ENCODE results near the gene KRT15.
"Not testable (repeated sequence)": the region's sequence is repeated elsewhere in the genome, so short reads cannot be mapped to it uniquely, and the experiment has no call there.

KRT15 gene

DNA sequence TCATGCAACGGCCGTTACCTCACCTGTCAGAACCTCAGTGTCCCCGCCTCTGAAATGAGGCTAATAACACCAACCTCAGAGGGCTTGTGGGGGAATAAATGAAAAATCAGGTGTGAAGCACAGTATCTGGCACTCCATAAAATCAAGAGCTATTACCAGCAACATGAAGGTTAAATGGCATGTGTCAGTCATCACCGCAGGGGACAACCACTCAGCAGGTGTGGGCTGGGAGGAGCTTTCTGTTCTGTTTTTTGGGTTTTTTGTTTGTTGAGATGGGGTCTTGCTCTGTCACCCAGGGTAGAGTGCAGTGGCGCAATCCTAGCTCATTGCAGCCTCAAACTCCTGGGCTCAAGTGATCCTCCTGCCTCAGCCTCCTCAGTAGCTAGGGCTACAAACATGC is 26.2 kb upstream of the KRT15 start:
- FAIRE-seq (no peak), DNase-seq (ENCODE audit: low spot score) (no peak)

DNA sequence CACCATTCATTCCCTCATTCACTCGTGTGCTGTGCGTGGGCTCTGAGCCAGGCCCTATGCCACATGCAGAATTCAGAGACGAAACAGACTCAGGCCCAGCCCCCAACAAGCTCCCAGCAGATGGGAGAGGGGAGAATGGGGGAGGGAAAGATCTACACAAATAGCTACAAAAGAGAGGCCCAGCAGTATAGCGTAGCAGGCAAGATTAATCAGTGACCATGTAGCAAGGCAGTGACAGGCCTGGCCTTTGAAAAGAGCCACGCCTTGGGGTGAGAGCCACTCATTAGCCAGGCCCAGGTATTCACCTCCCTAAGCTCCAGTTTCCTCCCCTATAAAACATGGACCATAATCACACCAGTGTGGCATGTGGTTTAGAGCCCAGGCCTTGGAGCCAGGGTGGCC is 25.8 kb upstream of the KRT15 start:
- FAIRE-seq, result no peak
- no peak for DNase-seq (ENCODE audit: low spot score)

DNA sequence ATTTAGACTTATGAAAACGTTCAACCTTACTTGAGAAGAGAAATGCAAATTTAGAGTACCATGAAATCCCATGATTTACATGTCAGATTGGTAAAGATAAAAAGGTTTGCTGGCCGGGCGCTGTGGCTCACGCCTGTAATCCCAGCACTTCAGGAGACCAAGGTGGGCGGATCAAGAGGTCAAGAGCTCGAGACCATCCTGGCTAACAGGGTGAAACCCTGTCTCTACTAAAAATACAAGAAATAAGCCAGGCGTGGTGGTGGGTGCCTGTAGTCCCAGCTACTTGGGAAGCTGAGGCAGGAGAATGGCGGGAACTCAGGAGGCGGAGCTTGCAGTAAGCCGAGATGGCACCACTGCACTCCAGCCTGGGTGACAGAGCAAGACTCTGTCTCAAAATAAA is 24.1 kb upstream of the KRT15 start:
- not testable (repeated sequence) for DNase-seq (ENCODE audit: low spot score); FAIRE-seq

DNA sequence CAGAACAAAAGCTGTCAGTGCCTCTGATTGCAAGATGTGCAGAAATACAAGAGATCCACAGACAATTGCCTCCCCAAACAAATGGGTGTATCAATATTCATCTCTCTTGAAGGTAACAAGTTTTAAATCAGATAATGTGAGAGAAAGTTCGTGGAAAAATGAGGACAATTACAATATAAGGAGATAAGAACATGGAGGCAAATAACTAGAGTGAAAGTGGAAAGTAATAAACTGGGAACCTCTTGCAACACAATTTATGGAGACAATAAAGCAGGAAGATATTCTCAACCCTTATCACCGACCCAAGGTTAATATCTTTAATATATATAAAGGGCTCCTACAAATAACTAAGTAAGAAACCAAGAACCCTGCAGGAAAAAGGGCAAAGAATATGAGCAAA is 23.7 kb upstream of the KRT15 start:
- FAIRE-seq, result no peak

DNA sequence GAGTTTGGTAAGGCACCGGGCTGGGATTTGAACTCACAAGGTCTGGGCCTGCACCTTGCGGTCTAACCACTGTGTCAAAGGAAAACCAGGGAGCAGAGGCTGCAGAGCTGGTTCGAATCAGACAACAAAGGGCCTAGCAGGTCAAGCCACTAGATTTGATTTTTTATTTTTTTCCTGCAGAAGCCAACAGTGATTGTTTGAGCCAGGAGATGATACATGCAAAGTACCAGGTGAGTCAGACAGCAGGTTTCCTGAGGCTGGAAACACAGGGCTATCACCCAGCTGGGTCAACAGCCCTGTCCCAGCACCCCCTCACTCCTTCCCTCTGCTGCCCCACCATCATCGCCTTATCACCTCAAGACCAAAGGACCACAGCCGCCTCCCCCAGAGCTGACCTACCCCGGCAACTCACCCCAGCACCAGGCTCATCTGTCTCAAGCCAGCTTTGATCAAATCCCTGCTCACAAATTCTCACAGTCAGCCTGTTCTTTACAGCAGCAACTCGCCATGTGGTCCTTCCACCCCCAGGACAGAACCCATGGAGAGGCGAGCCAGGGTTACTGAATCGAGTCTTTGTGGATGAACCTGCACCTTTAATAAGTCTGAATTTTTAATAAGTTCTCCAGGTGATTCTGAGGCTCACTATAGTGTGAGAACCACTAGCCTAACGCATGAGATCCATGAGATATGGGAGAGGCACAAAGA is 22.4 kb upstream of the KRT15 start:
- FAIRE-seq, result peak; percentile 32
- peak; percentile 59 for DNase-seq (ENCODE audit: low spot score)

More for the DNA sequence above, 23.7 kb upstream of the KRT15 start:
- no peak for DNase-seq (ENCODE audit: low spot score)

DNA sequence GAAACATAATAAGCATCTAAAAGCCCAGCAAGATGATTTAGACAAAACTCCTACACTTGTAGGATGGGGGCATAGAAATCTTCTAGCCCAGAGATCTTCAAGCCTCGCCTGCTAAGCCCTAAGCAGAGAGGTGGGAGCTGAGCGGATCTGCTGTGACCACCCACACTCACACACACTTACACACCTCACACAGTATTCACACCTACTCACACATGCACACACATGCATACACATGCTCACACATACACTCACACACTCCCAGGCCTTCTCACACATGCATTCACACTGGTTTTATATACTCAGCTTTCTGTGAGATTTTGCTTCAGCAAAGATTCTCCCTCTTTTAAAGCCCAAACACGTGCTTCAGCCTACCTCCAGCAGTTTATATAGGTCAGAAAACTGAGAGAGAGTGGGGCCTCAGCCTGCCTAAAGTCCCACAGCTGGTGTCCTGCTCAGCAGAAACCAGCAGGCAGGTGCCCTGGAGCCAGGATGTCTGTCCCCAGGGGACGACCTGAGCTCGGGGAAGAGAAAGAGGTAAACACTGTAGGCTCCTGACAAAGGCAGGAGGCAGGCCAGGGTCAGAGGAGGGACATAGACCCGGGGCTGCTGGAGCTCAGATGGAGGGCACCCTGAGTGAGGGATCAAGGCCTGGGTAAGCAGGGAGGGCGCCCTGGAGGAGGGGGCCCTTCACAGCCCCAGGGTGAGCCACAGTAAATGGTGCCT is 21.4 kb upstream of the KRT15 start:
- no peak for DNase-seq (ENCODE audit: low spot score)
- FAIRE-seq, result no peak

DNA sequence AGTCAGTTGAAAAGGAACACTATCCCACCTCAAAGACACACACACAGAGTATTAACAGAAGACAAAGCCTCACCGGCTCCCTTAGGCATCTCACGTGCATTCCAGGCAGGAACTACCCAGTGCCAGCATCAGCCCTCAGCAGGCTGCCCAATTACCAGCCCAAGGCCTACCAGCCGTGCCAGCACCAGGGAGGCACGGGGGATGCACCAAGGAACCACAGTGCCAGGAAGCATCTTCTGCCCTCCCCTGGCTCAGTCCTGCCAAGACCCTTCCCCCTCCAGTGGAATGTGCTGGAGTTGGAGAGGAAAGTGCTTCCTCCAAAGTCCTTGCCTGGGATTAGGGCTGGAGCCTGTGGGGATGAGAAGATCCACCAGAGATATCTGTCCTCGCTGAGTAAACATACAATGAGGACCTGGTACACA is 20.4 kb upstream of the KRT15 start:
- DNase-seq (ENCODE audit: low spot score) (no peak), FAIRE-seq (no peak)

DNA sequence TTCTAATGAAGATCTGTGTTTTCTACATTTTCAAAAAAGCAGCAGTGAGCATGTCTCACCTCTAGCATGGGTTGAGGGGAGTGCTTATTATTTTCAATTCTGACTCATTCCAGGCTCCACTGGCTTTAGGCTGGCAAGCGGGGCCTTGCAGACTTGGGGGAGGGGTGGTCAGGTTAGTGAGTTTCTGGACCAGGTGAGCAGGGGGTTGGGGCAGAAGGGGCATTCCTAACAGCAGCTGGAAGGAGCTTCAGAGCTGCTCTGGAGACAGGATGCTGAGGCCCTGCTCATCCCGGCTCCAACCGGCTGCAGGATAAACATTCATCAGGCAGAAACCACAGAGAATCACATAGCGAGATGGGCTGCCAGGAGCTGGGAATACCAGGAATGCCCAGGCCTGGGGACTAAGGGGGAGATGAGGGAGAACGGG is 19.9 kb upstream of the KRT15 start:
- FAIRE-seq, result no peak

DNA sequence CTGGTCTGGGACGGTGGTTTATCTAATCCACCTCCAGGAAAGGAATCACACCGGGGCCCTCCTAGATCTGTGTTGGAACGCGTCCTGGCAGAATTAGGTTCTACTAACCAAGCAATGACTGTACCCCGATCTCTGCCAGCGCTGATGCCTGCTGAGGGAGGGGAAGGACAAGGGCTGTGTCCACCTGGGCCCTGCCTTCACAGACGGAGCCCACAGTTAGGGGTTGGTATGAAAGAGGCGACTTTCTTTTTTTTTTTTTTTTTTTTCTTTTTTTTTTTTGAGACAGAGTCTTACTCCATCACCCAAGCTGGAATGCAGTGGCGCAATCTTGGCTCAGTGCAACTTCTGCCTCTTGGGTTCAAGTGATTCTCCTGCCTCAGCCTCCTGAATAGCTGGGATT is 19.3 kb upstream of the KRT15 start:
- DNase-seq (ENCODE audit: low spot score), result no peak
- no peak for FAIRE-seq

More for the DNA sequence above, 19.9 kb upstream of the KRT15 start:
- DNase-seq (ENCODE audit: low spot score), result peak; percentile 74

DNA sequence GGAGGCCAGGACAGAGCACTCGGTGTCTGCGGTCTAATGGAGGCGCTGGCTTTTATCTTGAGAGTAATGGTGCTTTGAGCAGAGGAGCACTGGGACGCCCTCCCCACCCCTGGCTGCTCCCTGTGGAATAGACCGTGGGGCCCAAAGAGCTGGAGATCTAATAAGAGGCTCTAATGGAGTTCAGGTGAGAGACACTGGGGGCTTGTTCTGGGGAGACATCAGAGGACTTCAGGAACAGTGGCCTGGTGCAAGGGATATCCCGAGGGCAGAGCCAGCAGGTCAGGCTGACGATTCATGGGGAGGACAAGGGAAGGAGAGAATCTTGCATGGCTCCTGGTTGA is 18.9 kb upstream of the KRT15 start:
- FAIRE-seq, result no peak
- DNase-seq (ENCODE audit: low spot score), result no peak

DNA sequence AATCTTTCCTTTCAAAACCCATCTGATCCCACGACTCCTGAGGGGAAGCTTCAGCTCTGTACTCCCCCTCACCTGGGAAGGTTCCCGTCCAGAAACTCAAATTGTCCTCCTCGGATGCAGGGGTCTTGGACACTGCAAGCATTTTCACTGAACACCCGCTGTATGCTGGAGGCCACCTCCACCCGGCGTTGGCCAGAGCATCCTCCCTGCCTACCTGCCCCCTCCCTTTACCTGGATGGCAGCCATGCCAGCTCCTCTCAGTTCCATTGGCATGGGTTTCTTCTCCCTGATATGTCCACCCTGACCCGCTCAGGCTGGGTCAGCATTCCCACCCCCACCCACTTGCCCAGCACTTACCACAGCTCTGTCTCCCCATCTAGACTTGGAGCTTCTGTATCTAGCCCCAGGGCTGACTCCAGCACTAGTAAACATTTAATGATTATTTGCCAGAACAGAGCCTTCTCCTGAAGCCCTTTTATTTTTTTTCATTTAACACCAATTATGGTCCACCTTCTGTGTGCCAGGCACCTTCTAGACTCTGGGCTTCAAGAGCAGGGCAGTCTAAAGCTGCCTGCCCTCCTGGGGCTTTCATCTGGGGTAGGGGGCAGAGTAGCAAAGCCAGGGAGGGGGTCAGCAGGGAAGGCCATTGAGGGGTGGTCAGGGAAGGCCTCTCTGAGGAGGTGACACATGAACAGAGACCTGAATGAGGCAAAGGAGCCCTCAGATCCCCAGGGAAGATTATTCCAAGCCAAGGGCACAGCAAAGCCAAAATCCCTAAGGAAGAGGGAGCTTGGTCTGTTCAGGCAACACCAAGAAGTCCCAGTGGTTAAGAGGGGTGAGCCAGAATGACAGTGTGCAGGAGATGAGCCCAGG is 18.3 kb upstream of the KRT15 start:
- FAIRE-seq (no peak), DNase-seq (ENCODE audit: low spot score) (no peak)

DNA sequence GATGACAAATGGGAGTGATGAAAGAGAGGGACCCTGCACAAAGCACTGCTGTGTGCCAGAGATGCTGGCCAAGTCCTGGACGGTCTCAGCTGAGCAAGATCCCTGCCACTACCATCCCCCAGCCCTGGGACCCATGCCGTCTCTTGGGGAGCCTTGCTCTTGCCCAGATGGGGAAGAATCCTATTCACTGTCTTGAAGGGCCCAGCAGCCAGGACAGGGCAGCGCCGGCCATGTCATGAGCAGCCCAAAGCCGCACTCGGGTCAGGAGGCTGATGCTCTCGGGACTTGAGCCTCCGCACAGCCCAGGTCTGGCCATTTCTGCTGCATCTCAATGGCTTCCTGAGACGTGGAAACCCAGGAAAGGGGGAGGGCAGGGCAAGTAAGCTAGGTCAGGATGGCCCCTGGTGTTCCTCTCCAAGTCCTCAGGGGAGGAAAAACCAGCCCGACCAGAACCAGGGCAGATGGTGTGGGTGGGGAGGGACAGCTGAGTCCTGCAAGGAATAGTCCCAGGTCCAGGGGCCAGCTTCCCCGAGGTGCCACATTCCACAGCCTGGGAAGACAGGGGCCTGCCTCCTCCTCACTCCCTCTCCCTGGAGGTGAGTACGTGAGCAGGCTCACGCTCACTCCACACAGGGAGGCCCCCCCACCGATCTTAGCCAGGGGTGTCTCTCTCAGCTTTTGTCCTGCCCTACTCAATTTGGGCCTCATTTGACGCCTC is 17.2 kb upstream of the KRT15 start:
- FAIRE-seq, result no peak
- no peak for DNase-seq (ENCODE audit: low spot score)

DNA sequence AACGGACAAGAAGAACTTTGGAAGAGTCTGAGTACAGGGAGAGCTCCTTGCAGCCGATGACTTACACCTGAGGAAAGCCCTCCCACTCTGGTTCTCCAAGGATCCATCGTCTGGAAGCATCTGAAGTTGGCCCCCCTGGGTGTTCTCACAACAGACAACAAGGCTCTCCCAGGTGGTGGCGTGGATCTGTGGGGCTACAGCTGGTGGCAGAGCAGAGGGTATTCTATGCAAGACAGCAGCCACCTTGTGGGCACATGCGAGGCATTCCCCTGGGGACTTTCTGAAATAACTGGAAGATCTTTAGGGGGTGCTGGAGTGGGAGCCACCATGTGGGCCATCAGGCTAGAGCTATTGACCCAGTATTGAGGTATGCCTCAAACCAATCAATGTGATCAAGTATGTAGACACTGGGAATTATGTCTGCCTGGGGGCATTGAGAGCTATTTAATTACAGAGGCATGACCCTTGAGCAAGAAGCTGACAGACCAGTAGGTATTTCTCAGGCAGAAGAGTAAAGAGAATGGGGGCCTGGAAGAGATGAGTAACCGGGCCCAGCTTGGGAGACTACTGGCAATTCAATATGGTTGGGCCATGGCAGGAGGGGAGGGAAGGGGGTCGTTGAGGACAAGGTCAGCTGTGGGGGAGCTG is 16.3 kb upstream of the KRT15 start:
- FAIRE-seq (no peak), DNase-seq (ENCODE audit: low spot score) (no peak)

DNA sequence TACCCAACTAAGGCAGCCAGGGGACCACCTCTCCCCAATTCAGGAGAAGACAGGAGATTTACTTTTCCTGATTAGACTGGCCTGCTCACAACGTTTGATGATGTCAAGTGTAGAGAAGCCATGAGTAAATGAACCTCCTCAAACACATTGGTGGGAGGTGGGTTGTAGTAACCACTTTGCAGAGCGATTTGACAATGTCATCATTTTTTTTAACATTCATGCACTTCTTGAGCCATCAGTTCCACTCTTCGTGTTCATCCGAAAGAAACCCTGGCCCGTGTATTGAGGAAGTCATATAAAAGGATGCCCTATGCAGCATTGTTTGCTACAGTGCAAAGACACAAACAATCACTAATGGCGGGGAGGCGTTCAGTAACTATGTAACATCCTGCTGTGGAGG is 14.9 kb upstream of the KRT15 start:
- no peak for FAIRE-seq
- DNase-seq (ENCODE audit: low spot score), result no peak

DNA sequence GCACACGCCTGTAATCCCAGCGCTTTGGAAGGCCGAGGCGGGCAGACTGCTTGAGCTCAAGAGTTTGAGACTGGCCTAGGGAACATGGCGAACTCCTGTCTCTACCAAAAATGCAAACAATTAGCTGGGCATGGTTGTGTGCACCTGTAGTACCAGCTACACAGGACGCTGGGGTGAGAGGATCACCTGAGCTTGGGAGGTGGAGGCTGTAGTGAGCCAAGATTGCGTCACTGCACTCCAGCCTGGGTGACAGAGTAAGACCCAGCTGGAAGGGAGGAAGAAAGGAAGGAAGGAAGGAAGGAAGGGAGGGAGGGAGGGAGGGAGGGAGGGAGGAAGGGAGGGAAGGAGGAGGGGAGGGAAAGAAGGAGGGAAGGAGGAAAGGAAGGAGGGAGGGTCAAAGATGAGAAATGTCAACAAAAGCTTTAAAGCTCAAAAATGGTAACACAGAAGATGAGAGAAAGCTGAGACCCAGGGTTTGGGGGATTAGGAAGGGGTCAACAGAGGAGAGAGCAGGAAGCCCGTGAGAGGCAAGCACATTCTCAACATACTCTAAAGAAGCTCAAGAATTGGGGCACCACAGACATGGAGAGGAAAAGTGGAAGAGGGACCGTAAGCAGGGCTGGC is 14.4 kb upstream of the KRT15 start:
- no peak for FAIRE-seq
- no peak for DNase-seq (ENCODE audit: low spot score)

DNA sequence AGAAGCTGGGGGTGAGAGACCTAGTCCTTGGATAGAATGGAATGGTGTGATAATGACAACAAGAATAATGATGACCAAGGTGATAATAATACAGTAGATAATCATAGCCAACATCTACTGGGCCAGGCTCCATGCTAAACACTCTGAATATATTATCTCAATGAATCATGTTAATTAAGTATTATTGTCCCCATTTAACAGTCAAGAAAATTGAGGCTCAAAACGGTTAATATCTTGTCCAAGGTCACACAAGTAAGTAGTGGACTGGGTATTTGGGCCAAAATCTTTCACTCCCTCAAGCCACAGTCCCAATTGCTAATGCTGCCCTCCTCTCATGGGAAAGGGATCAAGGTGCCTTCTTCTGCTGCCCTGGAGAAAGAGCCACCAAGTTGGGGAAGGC is 13.3 kb upstream of the KRT15 start:
- FAIRE-seq (no peak), DNase-seq (ENCODE audit: low spot score) (no peak)

DNA sequence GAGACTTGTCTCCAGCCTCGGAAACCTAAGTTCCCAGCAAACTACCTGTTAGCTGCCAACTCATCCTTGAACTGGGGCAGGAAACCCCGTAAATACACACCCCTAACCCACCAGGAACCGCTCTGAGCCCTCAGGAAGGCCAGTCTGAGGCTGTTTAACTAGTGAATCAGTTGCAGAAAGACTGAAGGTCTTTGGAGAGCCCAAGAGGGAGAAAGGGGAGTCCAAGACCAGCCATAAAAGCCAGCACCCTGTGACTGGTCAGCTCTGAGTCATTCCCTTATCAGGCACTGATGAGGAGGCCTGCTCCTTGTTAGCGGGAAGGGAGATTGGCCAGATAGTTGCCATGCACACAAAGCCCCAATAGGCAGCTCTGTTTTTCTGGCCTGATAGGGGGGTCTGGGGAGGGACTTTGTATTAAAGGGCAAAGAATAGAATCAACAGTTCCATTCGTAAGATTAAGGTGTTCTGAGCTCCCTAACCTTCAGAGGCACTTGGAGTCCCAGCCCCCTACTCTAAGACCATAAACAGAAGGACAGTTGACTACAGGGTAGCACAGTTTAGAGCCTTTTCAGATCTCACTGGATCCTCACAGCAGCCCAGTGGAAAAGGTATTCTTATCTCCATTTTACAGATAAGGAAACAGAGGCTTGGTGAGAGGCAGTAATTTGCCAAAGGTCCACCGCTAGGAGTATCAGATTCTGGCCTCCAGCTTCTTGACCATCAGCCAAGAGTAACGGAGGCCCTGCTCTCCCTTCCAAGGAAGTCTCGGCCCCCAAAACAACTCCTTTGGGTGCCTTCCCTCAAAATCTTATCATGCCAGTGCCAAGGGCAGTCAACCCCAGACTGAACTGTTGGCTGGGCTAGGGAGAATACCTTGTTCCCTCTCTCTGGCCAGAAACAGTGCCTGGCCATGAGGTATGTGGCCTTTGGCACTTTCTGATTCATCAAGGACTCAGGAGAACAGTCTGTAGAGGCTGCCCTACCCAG is 11.7 kb upstream of the KRT15 start:
- no peak for DNase-seq (ENCODE audit: low spot score)
- FAIRE-seq, result no peak

DNA sequence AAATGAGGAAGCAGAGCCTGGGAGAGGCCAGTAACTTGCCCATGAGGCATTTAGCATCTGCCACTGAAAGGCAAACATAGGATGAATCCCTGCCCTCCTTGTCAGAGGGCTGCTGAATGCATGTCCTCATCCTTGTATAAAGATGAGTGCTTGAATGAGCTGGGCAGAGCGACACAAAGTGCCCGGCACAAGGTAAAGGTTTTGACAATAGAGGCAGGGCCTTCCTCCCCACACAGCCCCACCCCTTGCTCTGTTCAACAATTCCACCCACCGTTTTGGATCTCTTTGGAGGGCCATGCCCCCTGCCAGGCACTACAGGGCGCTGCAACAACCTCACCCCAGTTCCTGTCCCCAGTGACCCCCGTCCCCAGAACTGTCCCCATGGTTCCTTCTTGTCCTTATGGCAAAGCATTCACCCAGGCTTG is 10.8 kb upstream of the KRT15 start:
- FAIRE-seq, result no peak
- DNase-seq (ENCODE audit: low spot score), result no peak

DNA sequence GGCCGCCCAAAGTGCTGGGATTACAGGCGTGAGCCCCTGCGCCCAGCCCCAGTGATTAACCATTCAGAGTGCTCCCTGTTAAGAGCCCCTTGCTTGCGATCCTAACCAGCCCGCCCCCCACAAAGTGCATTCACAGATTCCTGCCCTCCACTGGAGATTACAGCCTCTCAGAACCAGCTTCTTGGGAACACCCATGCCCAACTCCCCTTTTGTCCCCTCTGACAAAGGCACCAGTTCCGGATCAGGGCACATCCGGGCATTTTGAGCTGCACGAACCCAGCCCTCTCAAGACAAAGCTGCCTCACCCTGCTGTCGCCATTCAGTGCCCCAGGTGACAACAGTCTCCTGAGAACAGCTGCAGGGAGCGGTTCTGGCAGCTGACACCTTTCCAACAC is 10.3 kb upstream of the KRT15 start:
- DNase-seq (ENCODE audit: low spot score) (no peak), FAIRE-seq (no peak)
